Activated CD4-positive, alpha-beta memory T cell treated with anti-CD3 and anti-CD28 coated beads, Interleukin-2, amount 10 ng/mL, durations not matched to agents 7 days and 5 days (primary cell): ENCODE measurements around the gene ATP10A. TPM values are rescaled to one million over a fixed set of nuclear protein-coding genes. Genes with fewer than 3 reads are reported as not detected.
"Not testable (repeated sequence)": the region's sequence is repeated elsewhere in the genome, so short reads cannot be mapped to it uniquely, and the experiment has no call there.

ENCODE experiments used
- CTCF ChIA-PET: fragments of 350-600 bp; sonication (Branson Sonifier 250); formaldehyde crosslinking; loops from one replicate; lab custom pipeline; 2021; ENCODE audit warnings: antibody characterized with exemption, inconsistent platforms; lab: Charles Lee
- POLR2A ChIA-PET: fragments of 350-600 bp; sonication (Branson Sonifier 250); formaldehyde crosslinking; loops from one replicate; lab custom pipeline; 2021; ENCODE audit warnings: antibody characterized with exemption; lab: Charles Lee
- DNase-seq: peaks from one replicate; pipeline ENCODE4 v3.0.0-alpha.2; 2020
- H3K27ac Mint-ChIP-seq: one replicate; pipeline ENCODE4 v1.8.0; 2021; ENCODE audit warnings: mild to moderate bottlenecking, mixed read lengths
- H3K27me3 Mint-ChIP-seq: one replicate; pipeline ENCODE4 v1.8.0; 2021; ENCODE audit warnings: mixed read lengths
- H3K36me3 Mint-ChIP-seq: one replicate; pipeline ENCODE4 v1.8.0; 2021; ENCODE audit warnings: low read depth, mixed read lengths
- H3K4me1 Mint-ChIP-seq: one replicate; pipeline ENCODE4 v1.8.0; 2021; ENCODE audit warnings: mixed read lengths
- H3K4me3 Mint-ChIP-seq: one replicate; pipeline ENCODE4 v1.8.0; 2021; ENCODE audit warnings: mild to moderate bottlenecking, mixed read lengths
- H3K9me3 Mint-ChIP-seq: one replicate; pipeline ENCODE4 v1.8.0; 2021; ENCODE audit warnings: mixed read lengths
- total RNA-seq, 2 experiments: library from RNA; stranded (reverse); gene quantifications; one replicate each; pipeline ENCODE4 v1.2.3, GENCODE V29; 2021

The ATP10A gene
- total RNA-seq, 2 experiments from 2014 or later, result 35.8 to 36.5 TPM

DNA sequence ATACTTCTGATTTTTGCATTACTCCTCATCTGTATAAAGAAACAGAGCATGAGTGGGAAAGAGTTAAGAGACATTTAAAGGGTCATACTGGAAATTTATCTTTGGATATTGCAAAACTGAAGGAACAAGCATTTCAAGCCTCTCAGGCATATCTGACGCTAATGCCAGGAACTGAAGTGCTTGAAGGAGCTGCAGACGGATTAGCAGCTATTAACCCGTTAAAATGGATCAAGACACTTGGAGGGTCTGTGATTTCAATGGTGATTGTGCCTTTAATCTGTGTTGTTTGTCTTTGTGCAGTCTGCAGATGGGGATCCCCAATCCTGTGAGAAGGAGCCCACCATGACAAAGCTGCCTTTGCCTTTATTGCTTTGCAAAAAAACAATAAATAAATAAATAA, 221.8 kb downstream of the ATP10A start:
- Mint-ChIP-seq H3K4me3 (no peak overlapping the region), H3K9me3 (no peaks in the 10 kb centered on the region), H3K36me3 (no peaks in the 10 kb centered on the region), H3K27ac (no peak overlapping the region), H3K27me3 (peaks cover 16% of the 10 kb centered on the region), H3K4me1 (no peaks in the 10 kb centered on the region)
- POLR2A ChIA-PET, result no interaction called here
- CTCF ChIA-PET, result no interaction called here
- no peak for DNase-seq

DNA sequence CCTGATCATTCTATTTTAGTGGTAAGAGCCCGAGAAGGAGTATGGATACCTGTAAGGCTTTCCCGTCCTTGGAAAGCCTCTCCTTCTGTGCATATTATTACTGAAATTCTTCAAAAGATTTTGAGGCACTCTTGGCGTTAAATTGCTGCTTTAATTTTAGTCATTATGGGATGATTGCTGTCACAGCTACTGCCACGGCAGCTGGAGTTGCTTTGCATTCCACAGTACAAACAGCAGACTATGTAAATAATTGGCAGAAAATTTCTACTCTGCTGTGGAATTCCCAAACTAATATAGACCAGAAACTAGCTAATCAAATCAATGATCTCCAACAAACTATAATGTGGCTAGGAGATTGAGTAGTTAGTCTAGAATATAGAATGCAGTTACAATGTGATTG, 222.2 kb downstream of the ATP10A start:
- H3K27ac Mint-ChIP-seq, H3K36me3 Mint-ChIP-seq, CTCF ChIA-PET, H3K9me3 Mint-ChIP-seq, H3K4me3 Mint-ChIP-seq, DNase-seq, H3K4me1 Mint-ChIP-seq, POLR2A ChIA-PET: not testable (repeated sequence)
- H3K27me3 Mint-ChIP-seq, result peaks cover 16% of the 10 kb centered on the region

DNA sequence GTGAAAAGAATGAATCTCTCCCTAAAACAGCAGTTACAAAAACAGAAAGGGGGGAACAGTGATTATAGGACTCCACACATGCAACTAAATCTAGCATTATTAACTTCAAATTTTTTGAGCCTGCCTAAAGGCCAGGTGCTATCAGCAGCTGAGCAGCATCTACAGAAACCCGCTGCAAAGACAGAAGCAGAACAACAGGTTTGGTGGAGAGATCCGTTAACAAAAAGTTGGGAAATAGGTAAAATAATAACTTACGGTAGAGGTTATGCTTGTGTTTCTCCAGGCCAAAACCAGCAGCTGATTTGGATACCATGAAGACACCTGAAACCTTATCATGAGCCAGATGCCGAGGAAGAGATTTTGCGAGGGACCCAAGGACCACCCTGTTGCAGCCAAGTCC, 222.7 kb downstream of the ATP10A start:
- H3K27me3 Mint-ChIP-seq, result peaks cover 16% of the 10 kb centered on the region
- CTCF ChIA-PET, result no interaction called here

DNA sequence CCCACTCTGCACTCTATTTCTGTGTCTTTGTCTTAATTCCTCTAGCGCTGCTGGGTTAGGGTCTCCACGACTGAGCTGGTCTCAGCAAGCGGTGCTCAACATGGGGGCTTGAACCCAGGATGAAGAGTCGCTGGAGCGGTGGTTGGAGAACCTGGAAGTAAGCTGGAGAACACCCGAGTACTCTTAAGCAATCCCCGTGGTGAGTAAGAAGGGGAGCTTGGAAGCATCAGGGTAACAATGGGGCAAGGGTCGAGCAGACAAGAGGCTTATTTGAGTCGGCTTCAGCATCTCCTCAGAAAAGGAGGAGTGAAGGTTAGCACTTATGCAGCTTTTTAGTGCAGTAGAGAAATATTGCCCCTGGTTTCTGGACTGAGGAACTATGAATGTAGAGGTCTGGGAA, 226.6 kb downstream of the ATP10A start:
- H3K27ac Mint-ChIP-seq, H3K27me3 Mint-ChIP-seq, H3K4me1 Mint-ChIP-seq, POLR2A ChIA-PET, CTCF ChIA-PET, H3K36me3 Mint-ChIP-seq, H3K9me3 Mint-ChIP-seq, H3K4me3 Mint-ChIP-seq, DNase-seq: not testable (repeated sequence)

More for the DNA sequence above, 222.7 kb downstream of the ATP10A start:
- POLR2A ChIA-PET, result no interaction called here
- H3K36me3 Mint-ChIP-seq, result no peaks in the 10 kb centered on the region
- H3K4me1 Mint-ChIP-seq, result no peaks in the 10 kb centered on the region
- no peaks in the 10 kb centered on the region for H3K9me3 Mint-ChIP-seq
- H3K27ac Mint-ChIP-seq, result no peak overlapping the region
- H3K4me3 Mint-ChIP-seq, result no peak overlapping the region
- no peak for DNase-seq

DNA sequence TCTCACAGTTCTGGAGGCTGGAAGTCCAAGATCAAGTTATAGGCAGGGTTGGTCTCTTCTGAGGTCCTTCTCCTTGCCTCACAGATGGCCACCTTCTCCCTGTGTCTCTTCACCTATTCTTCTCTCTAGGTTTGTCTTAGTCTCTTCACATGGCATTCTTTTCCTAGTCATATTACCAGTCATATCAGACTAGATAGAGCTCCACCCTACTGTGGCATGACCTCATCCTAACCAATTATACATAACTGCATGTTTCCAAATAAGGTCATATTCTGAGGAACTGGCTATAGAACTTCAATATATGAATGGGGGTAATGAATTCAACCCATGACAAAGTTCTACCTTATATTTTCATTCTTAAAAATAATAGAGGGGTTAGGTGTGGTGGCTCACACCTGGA, 227.9 kb downstream of the ATP10A start:
- ChIA-PET CTCF (no interaction called here), POLR2A (no interaction called here)
- Mint-ChIP-seq H3K4me1 (no peaks in the 10 kb centered on the region), H3K36me3 (no peaks in the 10 kb centered on the region), H3K27me3 (no peaks in the 10 kb centered on the region), H3K9me3 (no peaks in the 10 kb centered on the region), H3K27ac (no peak overlapping the region), H3K4me3 (no peak overlapping the region)
- no peak for DNase-seq

DNA sequence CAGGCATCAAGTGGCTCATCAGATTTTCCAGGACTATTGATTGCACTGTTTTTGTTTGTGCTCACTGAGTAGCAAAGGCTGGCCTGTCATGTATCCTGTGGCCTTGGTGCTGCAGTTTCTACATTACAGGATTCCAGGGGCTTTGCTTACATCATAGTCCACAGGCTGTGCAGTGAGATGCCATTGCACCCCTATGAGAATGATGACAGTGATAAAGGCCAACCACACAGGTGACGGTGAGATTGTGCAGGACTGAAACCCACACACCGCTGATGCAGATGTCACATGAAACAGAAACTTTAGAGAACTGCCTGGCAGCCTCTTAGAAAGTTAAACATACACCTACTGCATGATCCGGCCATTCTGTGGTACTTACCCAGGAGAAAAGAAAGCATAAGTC, 229.3 kb downstream of the ATP10A start:
- H3K27me3 Mint-ChIP-seq, result no peaks in the 10 kb centered on the region
- no peak for DNase-seq
- no peak overlapping the region for H3K4me3 Mint-ChIP-seq
- H3K36me3 Mint-ChIP-seq, result no peaks in the 10 kb centered on the region
- H3K4me1 Mint-ChIP-seq, result no peaks in the 10 kb centered on the region
- CTCF ChIA-PET, result no interaction called here
- H3K9me3 Mint-ChIP-seq, result peaks cover 2% of the 10 kb centered on the region
- no peak overlapping the region for H3K27ac Mint-ChIP-seq
- POLR2A ChIA-PET, result no interaction called here

DNA sequence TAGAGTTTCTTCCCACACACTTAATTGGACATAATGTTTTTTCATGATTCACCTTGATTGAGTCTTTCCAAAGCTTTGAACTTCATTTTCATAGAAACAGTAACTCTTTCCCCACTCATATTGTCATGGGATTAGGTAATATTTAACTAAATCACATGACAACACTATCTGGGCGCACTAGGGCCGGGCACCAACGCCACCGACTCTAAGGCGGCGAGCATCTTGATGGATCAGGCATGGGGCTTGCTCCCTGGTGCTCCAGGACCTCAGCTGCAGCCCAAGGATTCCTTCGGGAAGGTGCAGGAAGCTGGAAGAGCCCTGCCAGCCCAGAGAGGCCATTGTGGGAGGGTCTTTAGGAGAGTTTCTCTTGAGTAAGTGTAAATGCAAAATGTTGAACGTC, 231.2 kb downstream of the ATP10A start:
- H3K4me3 Mint-ChIP-seq, result no peak overlapping the region
- H3K27me3 Mint-ChIP-seq, result peaks cover 4% of the 10 kb centered on the region
- no peak for DNase-seq
- no peaks in the 10 kb centered on the region for H3K4me1 Mint-ChIP-seq
- CTCF ChIA-PET, result no interaction called here
- H3K9me3 Mint-ChIP-seq, result peaks cover 2% of the 10 kb centered on the region
- no peaks in the 10 kb centered on the region for H3K36me3 Mint-ChIP-seq
- POLR2A ChIA-PET, result no interaction called here
- H3K27ac Mint-ChIP-seq, result no peak overlapping the region
